NB4 (cell line): ENCODE measurements around the gene SND1.

ENCODE experiments used
- CTCF ChIP-seq: IDR thresholded peaks from one replicate; pipeline ENCODE4 v1.5.1; 2012; ENCODE audit warnings: low read depth, low read length
- MAX ChIP-seq: IDR thresholded peaks from 2 replicates; pipeline ENCODE4 v1.6.1; 2011; ENCODE audit warnings: low read depth, low read length

- TF ChIP-seq MAX, result no peak
- TF ChIP-seq CTCF, result no peak
Measured at GRCh38 chr7:128112018-128112780, 460.2 kb downstream of the SND1 start.
